Activated CD4-positive, alpha-beta T cell treated with anti-CD3 and anti-CD28 coated beads, Interleukin-2, amount 50 U/mL, for 24 hours (primary cell): Measurements from ENCODE around the gene HDAC10.

ENCODE experiments used
- DNase-seq, 2 donors: peaks; one replicate each; pipeline ENCODE4 v3.0.0-alpha.2; 2020; ENCODE audit warnings: low read depth in 1 of 2, low spot score in 1 of 2

The HDAC10 gene, protein sequence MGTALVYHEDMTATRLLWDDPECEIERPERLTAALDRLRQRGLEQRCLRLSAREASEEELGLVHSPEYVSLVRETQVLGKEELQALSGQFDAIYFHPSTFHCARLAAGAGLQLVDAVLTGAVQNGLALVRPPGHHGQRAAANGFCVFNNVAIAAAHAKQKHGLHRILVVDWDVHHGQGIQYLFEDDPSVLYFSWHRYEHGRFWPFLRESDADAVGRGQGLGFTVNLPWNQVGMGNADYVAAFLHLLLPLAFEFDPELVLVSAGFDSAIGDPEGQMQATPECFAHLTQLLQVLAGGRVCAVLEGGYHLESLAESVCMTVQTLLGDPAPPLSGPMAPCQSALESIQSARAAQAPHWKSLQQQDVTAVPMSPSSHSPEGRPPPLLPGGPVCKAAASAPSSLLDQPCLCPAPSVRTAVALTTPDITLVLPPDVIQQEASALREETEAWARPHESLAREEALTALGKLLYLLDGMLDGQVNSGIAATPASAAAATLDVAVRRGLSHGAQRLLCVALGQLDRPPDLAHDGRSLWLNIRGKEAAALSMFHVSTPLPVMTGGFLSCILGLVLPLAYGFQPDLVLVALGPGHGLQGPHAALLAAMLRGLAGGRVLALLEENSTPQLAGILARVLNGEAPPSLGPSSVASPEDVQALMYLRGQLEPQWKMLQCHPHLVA

DNA sequence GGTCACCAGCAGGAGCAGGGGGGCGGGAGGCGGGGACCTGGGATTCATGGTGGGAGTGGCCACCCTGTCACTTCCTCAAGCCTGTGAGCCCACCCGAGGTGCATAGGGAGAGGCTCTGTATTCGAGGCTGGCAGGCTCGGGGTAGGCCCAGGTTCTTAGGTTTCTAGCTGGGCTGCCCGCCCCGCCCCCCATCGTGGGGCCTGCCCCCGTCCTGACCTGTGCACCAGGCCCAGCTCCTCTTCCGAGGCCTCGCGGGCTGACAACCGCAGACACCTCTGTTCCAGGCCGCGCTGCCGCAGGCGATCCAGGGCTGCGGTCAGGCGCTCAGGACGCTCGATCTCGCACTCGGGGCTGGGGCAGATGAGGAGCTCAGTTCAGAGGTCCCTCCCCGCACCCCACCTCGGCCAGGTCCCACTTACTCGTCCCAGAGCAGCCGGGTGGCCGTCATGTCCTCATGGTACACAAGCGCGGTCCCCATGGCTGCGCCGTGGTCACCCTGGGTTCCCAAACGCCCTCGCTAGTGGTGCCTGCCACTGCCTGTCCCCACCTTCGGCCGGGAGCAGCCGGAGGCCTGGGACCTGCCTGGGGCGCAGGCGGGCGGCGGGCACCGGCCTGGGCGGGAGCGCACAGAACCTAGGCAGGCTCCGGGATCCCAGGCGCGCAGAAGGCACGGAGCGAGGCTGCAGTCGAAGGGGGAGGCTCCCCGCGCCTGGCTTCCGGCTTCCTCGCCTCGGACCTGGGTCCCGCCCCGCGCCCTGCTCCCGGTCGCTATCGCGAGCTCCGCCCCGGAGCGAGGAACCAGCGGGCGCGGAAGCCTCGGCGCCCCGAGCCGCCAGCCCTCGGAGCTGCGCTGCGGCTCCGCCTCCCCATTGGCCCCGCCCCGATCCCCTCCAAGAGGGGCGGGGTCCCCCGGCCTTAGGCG is at the start of gene HDAC10:
Gene HDAC10, minus strand, starts transcription at position 711 of the 922 bp plus-strand sequence. Its CDS starts 233 bp downstream, at position 478.
- DNase-seq = peak in 1 of 2 donors; percentile 69

GRCh38 chr22:50300620-50301257 is 49.7 kb upstream of the HDAC10 start:
- DNase-seq = no peak

DNA sequence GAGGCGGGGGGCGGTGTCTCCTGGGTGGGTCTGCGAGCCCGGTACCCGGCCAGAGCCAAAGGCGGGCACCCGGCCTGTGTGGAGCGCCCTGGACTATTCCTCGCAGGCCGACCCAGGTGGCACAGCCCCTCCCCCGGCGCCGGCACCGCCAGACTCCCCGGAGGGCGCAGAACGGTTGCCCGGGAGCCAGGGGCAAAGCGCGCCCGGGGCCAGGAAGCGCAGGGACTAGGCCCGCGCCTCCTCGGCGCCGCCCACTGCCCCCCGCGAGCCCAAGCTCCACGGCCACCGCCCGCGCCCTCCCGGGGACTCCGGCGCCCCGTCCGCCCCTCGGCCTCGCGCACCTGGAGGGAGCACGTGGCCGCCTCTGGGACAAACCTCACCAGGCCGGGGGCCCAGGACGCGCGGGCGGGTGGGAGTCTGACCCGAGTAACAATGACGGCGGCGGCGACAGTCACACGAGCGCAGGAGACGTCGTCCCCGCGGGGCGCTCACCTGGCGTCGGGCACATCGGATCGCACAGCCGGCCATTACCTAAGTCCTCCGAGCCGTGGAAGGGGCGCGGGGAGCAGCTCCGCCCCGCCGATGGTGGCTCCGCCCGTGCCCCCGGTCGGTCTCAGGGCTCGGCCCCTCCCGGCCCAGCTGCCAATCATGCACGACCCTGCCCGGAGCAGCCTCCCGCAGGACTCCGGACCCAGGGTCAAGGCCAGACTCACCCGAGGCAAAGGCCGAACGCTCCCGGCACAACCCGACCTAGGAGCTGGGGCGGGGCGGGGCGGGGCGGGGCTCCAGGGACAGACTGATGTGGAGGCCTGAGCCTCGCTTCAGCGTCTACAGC is 48.9 kb upstream of the HDAC10 start:
- DNase-seq = no peak

DNA sequence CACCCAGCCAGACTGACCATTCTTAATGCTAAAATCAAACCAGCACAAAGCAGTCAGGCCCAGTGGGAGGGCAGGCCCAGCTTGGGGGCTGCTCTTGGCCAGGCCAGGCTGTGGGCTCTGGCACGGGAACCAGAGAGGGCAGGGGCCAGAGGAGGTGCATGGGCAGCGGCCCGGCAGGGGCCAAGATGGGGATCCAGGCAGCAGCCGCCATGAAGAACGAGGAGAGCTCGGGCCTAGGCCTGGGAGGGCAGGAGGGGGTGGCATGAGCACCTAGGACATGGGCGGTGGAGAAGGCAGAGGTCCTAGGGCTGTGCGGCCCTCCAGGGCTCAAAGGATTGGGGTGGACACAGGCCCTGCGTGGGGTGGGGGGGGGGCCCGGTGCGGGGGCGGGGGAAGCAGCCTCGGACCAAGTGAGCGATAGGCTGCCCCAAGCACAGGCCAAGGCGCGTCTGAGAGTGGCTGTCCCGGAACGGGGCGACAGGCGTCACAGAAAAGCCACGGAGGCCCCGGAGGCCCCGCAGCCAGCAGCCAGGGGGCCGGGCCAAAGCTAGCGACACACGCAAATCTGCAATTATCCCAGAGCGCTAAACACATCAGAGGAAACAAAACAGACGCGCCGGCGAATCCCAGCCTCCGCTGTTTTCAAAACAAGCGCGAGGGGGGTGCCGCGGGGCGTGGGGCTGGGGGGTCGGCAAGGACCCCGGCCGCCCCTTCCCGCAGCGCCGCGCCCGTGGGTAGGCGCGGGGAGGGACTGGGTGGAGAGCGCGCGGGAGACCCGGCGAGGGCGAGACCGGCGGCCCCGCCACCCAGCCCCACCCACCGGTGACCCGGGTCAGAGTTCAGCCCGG is 48.1 kb upstream of the HDAC10 start:
- no peak for DNase-seq

DNA sequence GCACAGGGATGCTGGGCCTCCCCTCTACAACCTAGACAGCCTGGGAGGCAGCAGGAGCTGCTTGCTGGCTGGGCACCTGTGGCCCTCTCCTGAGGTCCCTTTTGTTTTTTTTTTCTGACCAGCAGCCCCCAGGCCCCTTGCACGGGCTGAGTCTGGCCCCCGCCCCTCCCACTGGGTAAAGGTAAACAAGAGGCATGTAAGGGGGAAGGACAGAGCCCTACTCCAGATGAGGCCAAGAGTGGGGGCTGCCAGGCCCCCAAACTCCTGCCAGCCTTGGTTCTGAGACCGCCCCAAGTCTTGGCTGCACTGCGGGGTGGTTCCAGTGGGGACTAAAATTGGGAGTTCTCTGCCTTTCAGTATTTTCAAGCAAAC is 47.2 kb upstream of the HDAC10 start:
- no peak for DNase-seq

GRCh38 chr22:50297510-50298265 is 46.6 kb upstream of the HDAC10 start:
- DNase-seq = no peak

DNA sequence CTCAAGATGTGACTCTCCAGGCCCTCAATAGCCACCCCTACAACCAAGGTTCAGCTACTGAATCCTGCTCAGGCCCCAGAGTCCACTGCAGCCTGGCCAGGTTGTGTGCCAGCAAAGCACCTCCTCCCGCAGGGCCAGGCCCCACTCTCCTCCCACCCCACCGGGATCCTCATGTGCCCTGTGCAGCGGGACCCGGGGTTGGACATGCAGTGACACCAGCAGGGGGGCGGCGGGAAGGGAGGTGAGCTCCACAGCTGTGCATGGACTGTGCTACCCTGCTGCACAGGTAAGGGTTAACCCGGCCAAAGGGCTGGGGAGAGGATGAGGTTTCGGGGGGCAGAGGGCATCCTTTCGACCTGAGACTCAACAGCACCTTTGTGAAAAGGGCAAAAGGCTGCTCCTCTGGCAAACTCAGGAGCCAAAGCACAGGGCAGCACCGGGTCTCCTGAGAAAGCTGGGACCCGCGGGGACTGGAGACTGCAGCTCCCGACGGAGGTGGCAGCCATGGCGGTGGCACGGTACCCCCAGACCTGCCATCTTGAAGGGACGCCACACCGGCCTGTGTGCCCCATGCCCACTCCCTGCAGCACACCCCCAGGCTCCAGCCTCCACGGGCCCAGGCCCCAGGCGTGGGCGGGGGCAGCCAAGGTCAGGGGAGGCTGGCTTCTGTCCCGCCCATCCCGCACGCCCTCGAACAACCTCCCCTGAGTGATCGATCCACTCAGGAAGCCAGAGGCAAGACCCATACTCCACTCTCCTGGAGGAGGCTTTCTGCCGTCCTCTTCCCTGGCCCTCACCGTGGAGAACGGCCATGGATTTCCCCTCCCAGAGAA is 45.8 kb upstream of the HDAC10 start:
- DNase-seq = no peak

DNA sequence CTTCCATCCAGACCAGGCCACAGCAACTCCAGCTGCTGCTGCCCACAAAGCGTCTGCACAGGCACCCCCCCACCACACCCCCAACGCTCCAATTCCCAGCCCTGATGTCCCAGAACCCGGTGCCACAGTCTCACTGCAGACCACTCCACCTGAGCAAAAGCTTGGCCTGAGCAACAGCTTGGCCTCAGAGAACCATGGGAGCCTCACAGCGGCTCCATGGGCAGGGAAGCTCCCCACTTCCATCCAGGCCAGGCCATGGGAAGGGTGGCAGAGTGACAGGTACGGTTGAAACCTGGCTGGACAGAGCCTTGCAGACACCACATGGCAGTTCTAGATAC is 43.2 kb upstream of the HDAC10 start:
- DNase-seq = no peak

DNA sequence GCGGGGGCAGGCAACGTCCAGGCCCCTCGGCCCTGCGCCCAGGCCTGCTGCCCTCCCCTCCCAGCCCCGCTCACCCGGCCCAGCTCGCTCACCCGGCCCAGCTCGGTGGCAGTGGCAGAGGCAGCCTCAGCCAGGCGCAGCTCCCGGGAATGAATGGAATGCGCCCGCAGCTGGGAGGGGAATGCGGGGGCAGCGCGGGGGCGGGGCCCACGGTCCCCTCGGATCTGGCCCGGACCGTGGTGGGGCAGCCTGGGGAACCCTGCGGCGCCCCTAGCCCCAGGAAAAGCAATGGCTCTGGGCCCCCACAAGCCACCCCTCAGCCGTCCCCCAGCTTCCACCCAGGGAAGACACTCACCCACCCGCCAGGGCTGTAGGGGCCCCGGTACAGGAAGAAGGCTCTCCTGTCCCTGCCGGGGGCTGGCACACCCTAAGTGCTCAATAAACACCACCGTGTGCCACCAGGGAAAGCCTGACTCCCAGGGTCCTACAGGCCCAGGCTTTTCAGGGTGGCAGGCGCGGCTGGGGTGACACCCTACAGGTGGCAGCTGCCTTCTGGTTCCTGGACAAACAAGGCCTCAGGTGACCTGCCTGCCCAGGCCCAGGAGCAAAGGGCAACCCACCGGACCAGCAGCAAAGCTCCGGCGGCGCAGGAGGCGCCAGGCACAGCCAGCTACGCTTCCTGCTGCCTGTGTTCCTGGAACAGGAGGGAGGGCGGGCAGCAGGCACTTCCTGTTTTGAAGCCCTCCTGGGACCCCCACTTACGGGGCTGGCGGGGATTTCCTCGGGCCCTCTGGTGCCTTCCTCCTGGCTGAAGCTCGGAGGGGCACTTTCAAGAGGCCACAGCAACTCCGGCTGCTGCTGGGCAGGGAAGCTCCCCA is 42.6 kb upstream of the HDAC10 start:
- DNase-seq = no peak

DNA sequence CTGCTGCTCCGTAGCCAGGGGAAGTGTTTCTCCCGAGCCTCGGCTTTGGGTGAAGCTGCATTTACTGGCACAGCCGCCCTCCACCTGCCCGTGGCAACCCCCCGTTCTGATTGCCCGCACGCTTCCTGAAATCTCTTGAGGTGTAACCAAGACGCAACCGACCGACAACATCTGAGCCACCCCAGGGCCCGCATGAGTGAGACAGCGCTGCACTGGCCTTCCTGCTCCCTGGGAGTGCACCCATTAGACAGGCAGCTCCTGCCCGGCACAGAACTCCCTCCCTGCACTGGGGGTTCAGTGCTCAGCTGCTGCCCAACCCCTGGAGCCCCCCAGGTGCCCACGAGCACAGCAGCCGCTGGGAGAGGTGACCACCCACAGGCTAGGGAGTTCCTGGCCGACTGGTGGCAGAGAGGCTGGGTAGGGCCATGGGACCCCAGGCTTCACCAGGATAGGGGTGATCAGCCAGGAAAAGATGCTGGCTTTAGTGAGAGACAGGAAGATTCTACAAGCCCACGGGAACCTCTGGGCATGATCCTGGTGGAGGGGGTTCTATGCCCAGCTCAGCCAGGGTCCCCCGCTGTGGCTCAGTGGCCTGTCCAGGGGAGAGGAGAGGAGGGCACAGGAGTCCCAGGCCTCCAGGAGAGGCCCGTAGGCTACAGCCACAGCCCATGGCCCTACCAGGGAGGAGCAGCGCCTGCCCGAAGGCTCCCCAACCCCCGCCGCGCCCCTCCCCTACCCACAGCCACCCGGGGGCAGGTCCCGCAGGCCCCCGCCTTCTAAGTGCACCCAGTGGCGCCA is 41.8 kb upstream of the HDAC10 start:
- DNase-seq = no peak

DNA sequence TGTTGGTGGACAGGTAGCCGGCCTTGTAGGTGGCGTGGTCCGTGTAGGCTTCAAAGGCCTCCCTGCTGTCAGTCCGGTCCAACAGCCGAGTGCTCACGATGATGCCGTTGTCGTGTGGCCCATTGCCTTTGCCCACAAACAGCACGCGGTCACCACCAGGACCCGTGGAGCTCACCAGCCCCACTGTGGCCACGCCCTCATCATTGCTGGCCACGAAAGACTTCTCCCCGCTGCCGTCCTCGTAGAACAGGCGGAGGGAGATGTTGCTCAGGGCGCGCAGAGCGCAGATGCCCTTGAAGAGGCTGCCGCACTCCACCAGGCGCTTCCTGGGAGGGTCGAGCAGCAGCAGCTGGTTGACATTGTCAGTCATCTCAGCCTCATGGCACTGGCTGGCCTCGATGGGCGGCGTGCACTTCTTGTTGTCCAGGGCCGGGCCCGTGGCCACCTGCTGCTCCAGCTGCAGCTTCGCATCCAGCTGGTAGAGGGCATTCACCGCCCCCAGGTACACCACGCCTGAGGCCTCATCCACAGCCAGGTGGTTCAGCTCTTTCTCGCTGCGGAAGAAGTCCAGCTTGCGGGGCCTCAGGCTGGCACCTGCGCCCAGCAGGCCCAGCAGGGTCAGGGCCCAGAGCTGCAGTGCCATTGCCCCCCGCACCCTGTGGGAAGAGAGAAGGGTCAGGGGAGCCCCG is 39.0 kb upstream of the HDAC10 start:
- DNase-seq = no peak

GRCh38 chr22:50289151-50289941 is 38.3 kb upstream of the HDAC10 start:
- no peak for DNase-seq

DNA sequence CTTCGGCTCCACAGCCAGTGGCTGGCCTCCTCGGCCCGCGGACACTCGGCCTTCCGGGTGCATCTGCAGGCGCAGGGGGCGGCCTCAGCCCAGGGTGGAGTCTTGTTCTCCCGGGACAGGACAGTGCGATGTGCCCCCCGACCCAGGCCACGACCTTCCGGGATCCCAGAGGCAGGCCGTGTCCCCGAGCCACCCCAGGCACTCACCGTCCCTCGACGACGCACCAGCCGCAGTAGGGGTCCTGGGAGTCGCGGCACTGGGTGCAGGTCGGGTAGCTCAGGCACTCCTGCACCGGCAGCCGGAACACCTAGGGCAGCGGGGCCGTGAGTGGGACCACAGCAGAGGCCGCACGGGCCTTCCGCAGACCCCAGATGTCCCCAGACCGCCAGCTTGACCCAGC is 36.7 kb upstream of the HDAC10 start:
- no peak for DNase-seq

DNA sequence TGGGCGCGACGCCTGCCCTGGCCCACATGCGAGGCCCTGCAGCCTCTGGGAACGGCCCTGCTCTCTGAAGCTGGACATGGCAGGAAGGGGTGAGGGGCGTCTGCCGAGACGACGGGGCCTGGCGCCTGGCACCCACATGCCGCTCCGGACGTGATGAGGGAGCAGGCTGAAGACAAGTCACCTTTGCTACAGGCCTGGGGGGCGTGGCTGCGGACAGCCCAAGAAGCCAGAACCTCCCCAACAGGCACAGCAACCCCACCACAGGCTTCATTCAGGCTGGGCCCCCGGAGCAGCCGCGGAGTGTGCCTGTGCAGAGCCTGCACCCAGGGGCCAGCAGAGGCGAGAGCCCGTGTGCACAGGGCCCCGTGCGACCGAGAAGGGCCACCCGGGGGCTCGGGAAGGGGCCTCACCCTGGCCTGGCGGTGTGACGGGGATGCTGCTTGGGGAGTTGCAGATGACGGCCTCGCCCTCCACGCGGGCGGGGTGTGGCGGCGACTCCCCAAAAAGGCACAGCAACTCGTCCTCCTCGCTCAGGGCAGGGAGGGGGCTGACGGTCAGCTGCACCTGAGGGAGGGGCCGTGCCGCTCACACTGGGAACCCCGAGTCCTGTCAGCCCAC is 35.7 kb upstream of the HDAC10 start:
- no peak for DNase-seq
